SK-N-SH treated with all-trans-retinoic acid at 6 μM for 48 hours (cell line): ENCODE measurements around the gene GC.
"Not testable (repeated sequence)": the region's sequence is repeated elsewhere in the genome, so short reads cannot be mapped to it uniquely, and the experiment has no call there.

Experiments
- ATAC-seq: fragments of 200-7000 bp; cut with Tn5 transposase; 3 replicates; pipeline ENCODE4 v1.9.1; 2020; ENCODE audit warnings: mild to moderate bottlenecking, moderate library complexity
- ARNTL ChIP-seq: fragments of 450-650 bp; formaldehyde crosslinking; IDR thresholded peaks from 2 replicates; pipeline ENCODE4 v1.5.0; 2020; ENCODE audit warnings: low read depth, mild to moderate bottlenecking, moderate library complexity, borderline replicate concordance
- BACH2 ChIP-seq: fragments of 250-450 bp; sonication (Bioruptor Pico); IDR thresholded peaks from 2 replicates; pipeline ENCODE4 v1.9.0; 2021; ENCODE audit warnings: mild to moderate bottlenecking, borderline replicate concordance
- CREB5 ChIP-seq: fragments of 250-450 bp; sonication (Bioruptor Pico); IDR thresholded peaks from 2 replicates; pipeline ENCODE4 v1.5.1; 2020; ENCODE audit warnings: low read depth, mild to moderate bottlenecking, moderate library complexity
- CSDC2 ChIP-seq: fragments of 250-450 bp; sonication (Bioruptor Pico); IDR thresholded peaks from 2 replicates; pipeline ENCODE4 v1.5.0; 2020; ENCODE audit warnings: mild to moderate bottlenecking, moderate library complexity
- CSRNP3 ChIP-seq: fragments of 250-450 bp; sonication (Bioruptor Pico); IDR thresholded peaks from 2 replicates; pipeline ENCODE4 v1.5.1; 2021; ENCODE audit warnings: mild to moderate bottlenecking, moderate library complexity
- ESRRG ChIP-seq: fragments of 250-450 bp; sonication (Bioruptor Pico); IDR thresholded peaks from 2 replicates; pipeline ENCODE4 v1.6.1; 2021; ENCODE audit warnings: mild to moderate bottlenecking
- GLIS3 ChIP-seq: fragments of 250-450 bp; sonication (Bioruptor Pico); IDR thresholded peaks from 2 replicates; pipeline ENCODE4 v1.5.0; 2020; ENCODE audit warnings: mild to moderate bottlenecking, moderate library complexity
- ISL1 ChIP-seq: fragments of 250-450 bp; sonication (Bioruptor Pico); IDR thresholded peaks from 2 replicates; pipeline ENCODE4 v2.1.2; 2022; ENCODE audit warnings: mild to moderate bottlenecking, moderate library complexity
- PATZ1 ChIP-seq: fragments of 250-450 bp; sonication (Bioruptor Pico); IDR thresholded peaks from 2 replicates; pipeline ENCODE4 v1.8.0; 2020; ENCODE audit warnings: mild to moderate bottlenecking, moderate library complexity, borderline replicate concordance
- POU6F1 ChIP-seq: fragments of 250-450 bp; sonication (Bioruptor Pico); IDR thresholded peaks from 2 replicates; pipeline ENCODE4 v1.8.0; 2021; ENCODE audit warnings: low read depth, mild to moderate bottlenecking, moderate library complexity, borderline replicate concordance
- PPARA ChIP-seq: fragments of 250-450 bp; sonication (Bioruptor Pico); IDR thresholded peaks from 2 replicates; pipeline ENCODE4 v1.5.0; 2020; ENCODE audit warnings: mild to moderate bottlenecking, borderline replicate concordance
- RARB ChIP-seq: fragments of 250-450 bp; sonication (Bioruptor Pico); IDR thresholded peaks from 2 replicates; pipeline ENCODE4 v1.8.0; 2021; ENCODE audit warnings: mild to moderate bottlenecking, moderate library complexity
- TCF4 ChIP-seq: fragments of 250-450 bp; sonication (Bioruptor Pico); IDR thresholded peaks from 2 replicates; pipeline ENCODE4 v1.8.0; 2021; ENCODE audit warnings: mild to moderate bottlenecking, moderate library complexity, borderline replicate concordance
- TOX ChIP-seq: fragments of 250-450 bp; sonication (Bioruptor Pico); IDR thresholded peaks from 2 replicates; pipeline ENCODE4 v1.8.0; 2021; ENCODE audit warnings: mild to moderate bottlenecking, moderate library complexity, borderline replicate concordance
- ZC3H10 ChIP-seq: fragments of 250-450 bp; sonication (Bioruptor Pico); IDR thresholded peaks from 2 replicates; pipeline ENCODE4 v1.5.1; 2021; ENCODE audit warnings: mild to moderate bottlenecking, moderate library complexity
- ZFP3 ChIP-seq: fragments of 250-450 bp; sonication (Bioruptor Pico); IDR thresholded peaks from 2 replicates; pipeline ENCODE4 v1.5.0; 2020; ENCODE audit warnings: mild to moderate bottlenecking, moderate library complexity
- ZFP30 ChIP-seq: fragments of 450-650 bp; formaldehyde crosslinking; IDR thresholded peaks from 2 replicates; pipeline ENCODE4 v1.5.0; 2022; ENCODE audit warnings: mild to moderate bottlenecking, moderate library complexity
- ZNF565 ChIP-seq: fragments of 450-650 bp; formaldehyde crosslinking; conservative IDR thresholded peaks from 2 replicates; pipeline ENCODE4 v1.5.0; 2020; ENCODE audit warnings: low read depth, mild to moderate bottlenecking, moderate library complexity
- ZNF70 ChIP-seq: fragments of 450-650 bp; formaldehyde crosslinking; IDR thresholded peaks from 2 replicates; pipeline ENCODE4 v1.5.0; 2020; ENCODE audit warnings: mild to moderate bottlenecking, moderate library complexity
- ZNF8 ChIP-seq: fragments of 450-650 bp; formaldehyde crosslinking; IDR thresholded peaks from 2 replicates; pipeline ENCODE4 v1.5.0; 2020; ENCODE audit warnings: mild to moderate bottlenecking, moderate library complexity

Gene GC

GRCh38 chr4:71749008-71749594 lies 34.8 kb downstream of the GC start:
- no peak for ATAC-seq
- no peak for TF ChIP-seq ARNTL (CRISPR knock-in tag)
- TF ChIP-seq, all 23 proteins: peak for 0

GRCh38 chr4:71746379-71746778 lies 37.5 kb downstream of the GC start:
- TF ChIP-seq ZNF8 (CRISPR knock-in tag): no peak
- TF ChIP-seq TCF4 (CRISPR knock-in tag): no peak
- no peak for TF ChIP-seq PPARA (CRISPR knock-in tag)
- TF ChIP-seq RARB (CRISPR knock-in tag): no peak
- no peak for TF ChIP-seq GLIS3 (CRISPR knock-in tag)
- TF ChIP-seq POU6F1 (CRISPR knock-in tag): no peak
- TF ChIP-seq BACH2 (CRISPR knock-in tag): no peak
- TF ChIP-seq ZC3H10 (CRISPR knock-in tag): no peak
- TF ChIP-seq ZFP30: no peak
- TF ChIP-seq ISL1 (CRISPR knock-in tag): no peak
- no peak for TF ChIP-seq ESRRG
- no peak for ATAC-seq

DNA sequence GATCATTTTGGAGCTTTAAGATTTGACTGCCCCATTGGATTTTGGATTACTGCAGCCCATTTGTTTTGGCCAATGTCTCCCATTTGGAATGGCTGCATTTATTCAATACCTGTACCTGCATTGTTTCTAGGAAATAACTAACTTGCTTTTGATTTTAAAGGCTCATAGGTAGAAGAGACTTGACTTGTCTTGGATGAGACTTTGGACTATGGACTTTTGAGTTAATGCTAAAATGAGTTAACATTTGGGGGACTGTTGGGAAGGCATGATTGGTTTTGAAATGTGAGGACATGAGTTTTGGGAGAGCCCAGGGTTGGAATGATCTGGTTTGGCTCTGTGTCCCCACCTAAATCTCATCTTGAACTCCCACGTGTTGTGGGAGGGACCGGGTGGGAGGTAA lies 45.1 kb downstream of the GC start:
- ATAC-seq: not testable (repeated sequence)

DNA sequence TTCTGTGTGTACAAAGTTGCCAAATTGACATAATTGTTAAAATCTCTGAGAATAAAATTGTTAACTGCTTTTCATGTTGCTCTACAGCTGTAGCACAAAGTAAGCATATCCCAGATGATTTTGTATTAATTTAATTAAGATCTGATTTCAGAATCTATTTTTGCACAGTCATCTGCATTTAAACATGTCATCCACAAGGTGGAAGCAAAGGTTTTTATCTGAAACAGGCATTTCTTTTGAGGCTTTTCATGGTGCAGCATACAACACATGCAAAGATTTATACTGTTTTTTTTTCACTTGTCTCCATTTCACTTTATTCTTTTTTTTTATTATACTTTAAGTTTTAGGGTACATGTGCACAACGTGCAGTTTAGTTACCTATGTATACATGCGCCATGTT lies 51.2 kb downstream of the GC start:
- TF ChIP-seq ZC3H10 (CRISPR knock-in tag) (no peak), CSDC2 (no peak), ZFP3 (CRISPR knock-in tag) (no peak), ZFP30 (no peak), PPARA (CRISPR knock-in tag) (no peak), POU6F1 (CRISPR knock-in tag) (no peak), BACH2 (CRISPR knock-in tag) (no peak), ESRRG (no peak), ZNF8 (CRISPR knock-in tag) (no peak), CREB5 (CRISPR knock-in tag) (no peak), RARB (CRISPR knock-in tag) (no peak), TCF4 (CRISPR knock-in tag) (no peak), ARNTL (CRISPR knock-in tag) (no peak), ZNF70 (no peak), PATZ1 (CRISPR knock-in tag) (no peak)
- ATAC-seq: peak; percentile 71; the same call in 2 of the 3 replicates

DNA sequence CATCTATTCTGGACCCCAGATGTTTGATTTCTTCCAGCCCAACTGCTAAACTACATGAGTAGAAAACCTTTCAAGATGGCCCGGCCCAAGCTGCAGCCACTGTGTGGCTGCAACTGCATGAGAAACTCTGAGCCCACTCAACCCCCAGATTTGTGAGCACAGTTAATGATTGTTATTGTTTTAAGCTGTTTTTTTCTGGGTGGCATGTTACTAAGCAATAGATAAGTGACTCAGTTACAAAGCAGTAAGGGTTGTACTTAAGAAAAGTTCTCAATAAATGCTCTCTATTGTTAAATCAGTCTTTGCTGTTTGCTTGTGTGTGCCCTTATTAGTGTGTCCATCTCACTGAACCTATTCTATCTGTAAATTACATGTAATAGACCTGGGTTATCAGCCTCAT lies 51.8 kb downstream of the GC start:
- no peak for TF ChIP-seq CSRNP3 (CRISPR knock-in tag)
- no peak for TF ChIP-seq ZNF565 (CRISPR knock-in tag)
- TF ChIP-seq CSDC2: no peak
- TF ChIP-seq TOX (CRISPR knock-in tag): no peak
- no peak for TF ChIP-seq RARB (CRISPR knock-in tag)
- no peak for ATAC-seq
